Type B pancreatic cell (in vitro differentiated cells): Measurements from ENCODE around the gene DTNBP1. TPM values are rescaled to one million over a fixed set of nuclear protein-coding genes. Genes with fewer than 3 reads are reported as not detected.

ENCODE experiments used
- DNase-seq: peaks from one replicate; pipeline ENCODE4 v3.0.0; 2021; ENCODE audit warnings: mixed read lengths; ENCODE audit not compliant: unreplicated experiment; ENCODE audit errors: extremely low spot score
- H3K27ac Mint-ChIP-seq: 2 replicates; pipeline ENCODE4 v1.8.0; 2021; ENCODE audit warnings: mild to moderate bottlenecking, mixed read lengths
- H3K27me3 Mint-ChIP-seq: 2 replicates; pipeline ENCODE4 v1.8.0; 2021; ENCODE audit warnings: mixed read lengths
- H3K36me3 Mint-ChIP-seq: 2 replicates; pipeline ENCODE4 v1.8.0; 2021; ENCODE audit warnings: mixed read lengths
- H3K4me1 Mint-ChIP-seq: one replicate; pipeline ENCODE4 v1.8.0; 2021; ENCODE audit warnings: mixed read lengths; ENCODE audit not compliant: unreplicated experiment
- H3K4me3 Mint-ChIP-seq: 2 replicates; pipeline ENCODE4 v1.8.0; 2021; ENCODE audit warnings: mild to moderate bottlenecking, mixed read lengths
- H3K9me3 Mint-ChIP-seq: 2 replicates; pipeline ENCODE4 v1.8.0; 2021; ENCODE audit warnings: mixed read lengths
- CTCF ChIP-seq: fragments of 200-600 bp; sonication (generic); conservative IDR thresholded peaks from 2 replicates; pipeline ENCODE4 v1.5.0; 2021; ENCODE audit warnings: antibody characterized with exemption, mild to moderate bottlenecking
- total RNA-seq: library from RNA; stranded (reverse); gene quantifications from 2 replicates; pipeline ENCODE4 v1.2.1, GENCODE V29; 2021; ENCODE audit warnings: low replicate concordance

The DTNBP1 gene
- total RNA-seq, 1 donor from 2014 or later = 11.6 TPM

GRCh38 chr6:15622045-15622740 is 40.6 kb downstream of the DTNBP1 start:
- no peaks in the 10 kb centered on the region for H3K27me3 Mint-ChIP-seq
- peaks cover 23% of the 10 kb centered on the region for H3K4me1 Mint-ChIP-seq
- H3K4me3 Mint-ChIP-seq = no peak overlapping the region
- TF ChIP-seq CTCF = no peak
- H3K36me3 Mint-ChIP-seq = no peaks in the 10 kb centered on the region
- H3K9me3 Mint-ChIP-seq = no peaks in the 10 kb centered on the region
- no peak for DNase-seq
- peak overlapping the region; percentile 31 for H3K27ac Mint-ChIP-seq

- DNase-seq = no peak
- Mint-ChIP-seq H3K9me3 (no peaks in the 10 kb centered on the region), H3K36me3 (no peaks in the 10 kb centered on the region), H3K4me1 (peaks cover 19% of the 10 kb centered on the region), H3K27me3 (no peaks in the 10 kb centered on the region), H3K4me3 (peak overlapping the region; percentile 5), H3K27ac (peak overlapping the region; percentile 31)
- TF ChIP-seq CTCF = no peak
These were observed 41.4 kb downstream of the DTNBP1 start for GRCh38 chr6:15621203-15622044.

- TF ChIP-seq CTCF = no peak
- H3K27me3 Mint-ChIP-seq = no peaks in the 10 kb centered on the region
- no peak for DNase-seq
- no peaks in the 10 kb centered on the region for H3K36me3 Mint-ChIP-seq
- H3K4me1 Mint-ChIP-seq = peaks cover 24% of the 10 kb centered on the region
- no peak overlapping the region for H3K4me3 Mint-ChIP-seq
- H3K27ac Mint-ChIP-seq = no peak overlapping the region
- no peaks in the 10 kb centered on the region for H3K9me3 Mint-ChIP-seq
These were observed 42.2 kb downstream of the DTNBP1 start for GRCh38 chr6:15620611-15621010.

GRCh38 chr6:15619330-15619729 is 43.5 kb downstream of the DTNBP1 start:
- no peak overlapping the region for H3K27ac Mint-ChIP-seq
- DNase-seq = no peak
- H3K4me1 Mint-ChIP-seq = peaks cover 21% of the 10 kb centered on the region
- no peak for TF ChIP-seq CTCF
- no peak overlapping the region for H3K4me3 Mint-ChIP-seq
- H3K36me3 Mint-ChIP-seq = peaks cover 5% of the 10 kb centered on the region
- no peaks in the 10 kb centered on the region for H3K9me3 Mint-ChIP-seq
- H3K27me3 Mint-ChIP-seq = no peaks in the 10 kb centered on the region

GRCh38 chr6:15618685-15619084 is 44.1 kb downstream of the DTNBP1 start:
- Mint-ChIP-seq H3K27ac (no peak overlapping the region), H3K4me3 (no peak overlapping the region), H3K27me3 (no peaks in the 10 kb centered on the region), H3K36me3 (peaks cover 11% of the 10 kb centered on the region), H3K9me3 (no peaks in the 10 kb centered on the region), H3K4me1 (peaks cover 21% of the 10 kb centered on the region)
- TF ChIP-seq CTCF = no peak
- DNase-seq = no peak
